Measurements from ENCODE around the gene TDRD6. TPM values are rescaled to one million over a fixed set of nuclear protein-coding genes. Genes with fewer than 3 reads are reported as not detected.

TDRD6 gene
- total RNA-seq, 1 experiment from 2014 or later = not detected

DNA sequence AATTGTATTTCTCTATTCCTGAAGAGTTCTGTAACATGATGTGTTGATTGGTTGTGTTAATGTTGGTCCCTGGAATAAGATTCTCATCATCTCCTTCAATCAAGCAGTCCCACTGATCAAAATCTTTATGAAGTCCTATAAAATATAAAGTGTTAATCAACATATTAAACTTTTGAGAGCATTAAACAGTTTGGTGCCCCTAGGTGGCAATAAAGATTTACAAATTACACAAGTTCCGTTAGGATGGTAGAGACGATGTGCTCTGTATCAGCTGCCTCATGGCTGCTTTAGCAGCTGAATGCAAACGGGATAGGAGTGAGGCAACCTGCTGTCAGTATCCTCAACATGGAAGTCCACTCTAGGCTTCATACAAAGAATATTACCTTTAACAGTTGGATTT lies 16.9 kb downstream of the TDRD6 start:
- DNase-seq (ENCODE audit: low read depth, low spot score) (no peak), ATAC-seq (0 out of 2 replicates have a peak, but pooled peaks have one; percentile 62)
- H3K36me3 ChIP-seq (ENCODE audit: control insufficient read depth, insufficient read depth, low read length) = no peaks in the 10 kb centered on the region
- no peaks in the 10 kb centered on the region for H3K4me1 ChIP-seq (ENCODE audit: control insufficient read depth, insufficient read depth, low read length)
- BruUV-seq (replicated peaks) = no TSS peak
- H3K27ac ChIP-seq (ENCODE audit: low read length) = no peak overlapping the region
- TF ChIP-seq CTCF (IDR thresholded peaks at IDR 0.05) (peak; percentile 21; the same call in 1 of the 2 replicates), POLR2AphosphoS5 (IDR thresholded peaks at IDR 0.05; ENCODE audit: low read depth, low read length) (no peak), SIN3A (IDR thresholded peaks at IDR 0.05; ENCODE audit: borderline replicate concordance, insufficient read depth, low read depth, low read length) (no peak)
- no peak overlapping the region for H3K4me3 ChIP-seq (ENCODE audit: low read depth in 2 of 2, low read length in 2 of 2)
- H3K27me3 ChIP-seq (ENCODE audit: control insufficient read depth, insufficient read depth, low read length) = no peaks in the 10 kb centered on the region
- POLR2A ChIA-PET = no interaction called here
- no peaks in the 10 kb centered on the region for H3K9me3 ChIP-seq (ENCODE audit: control insufficient read depth, insufficient read depth, low read depth, low read length)
- in situ Hi-C loops (cut with HindIII; ENCODE audit: low pct_unique_long_range_greater_than_20kb, low sequenced_read_pairs) (no loop called here), intact Hi-C loops (cut with micrococcal nuclease; ENCODE audit: unreplicated experiment) (loop anchor here (2.0 kb wide), 1 partner anchor 76 kb away; no protein-coding TSS in a partner anchor)
- CTCF ChIA-PET = no interaction called here

GRCh38 chr6:46706464-46706863 lies 18.8 kb downstream of the TDRD6 start:
- BruUV-seq (replicated peaks) = no TSS peak
- Histone ChIP-seq H3K27me3 (ENCODE audit: control insufficient read depth, insufficient read depth, low read length) (no peaks in the 10 kb centered on the region), H3K4me3 (ENCODE audit: low read depth in 2 of 2, low read length in 2 of 2) (no peak overlapping the region), H3K4me1 (ENCODE audit: control insufficient read depth, insufficient read depth, low read length) (no peaks in the 10 kb centered on the region), H3K27ac (ENCODE audit: low read length) (no peak overlapping the region), H3K36me3 (ENCODE audit: control insufficient read depth, insufficient read depth, low read length) (no peaks in the 10 kb centered on the region), H3K9me3 (ENCODE audit: control insufficient read depth, insufficient read depth, low read depth, low read length) (no peaks in the 10 kb centered on the region)
- ChIA-PET CTCF (no interaction called here), POLR2A (no interaction called here)
- TF ChIP-seq POLR2AphosphoS5 (IDR thresholded peaks at IDR 0.05; ENCODE audit: low read depth, low read length) = no peak
- no peak for TF ChIP-seq TCF7L2 (IDR thresholded peaks at IDR 0.05; ENCODE audit: low read depth, low read length)
- TF ChIP-seq CTCF (IDR thresholded peaks at IDR 0.05) = no peak
- TF ChIP-seq SIN3A (IDR thresholded peaks at IDR 0.05; ENCODE audit: borderline replicate concordance, insufficient read depth, low read depth, low read length) = no peak
- TF ChIP-seq, protein P1, sequence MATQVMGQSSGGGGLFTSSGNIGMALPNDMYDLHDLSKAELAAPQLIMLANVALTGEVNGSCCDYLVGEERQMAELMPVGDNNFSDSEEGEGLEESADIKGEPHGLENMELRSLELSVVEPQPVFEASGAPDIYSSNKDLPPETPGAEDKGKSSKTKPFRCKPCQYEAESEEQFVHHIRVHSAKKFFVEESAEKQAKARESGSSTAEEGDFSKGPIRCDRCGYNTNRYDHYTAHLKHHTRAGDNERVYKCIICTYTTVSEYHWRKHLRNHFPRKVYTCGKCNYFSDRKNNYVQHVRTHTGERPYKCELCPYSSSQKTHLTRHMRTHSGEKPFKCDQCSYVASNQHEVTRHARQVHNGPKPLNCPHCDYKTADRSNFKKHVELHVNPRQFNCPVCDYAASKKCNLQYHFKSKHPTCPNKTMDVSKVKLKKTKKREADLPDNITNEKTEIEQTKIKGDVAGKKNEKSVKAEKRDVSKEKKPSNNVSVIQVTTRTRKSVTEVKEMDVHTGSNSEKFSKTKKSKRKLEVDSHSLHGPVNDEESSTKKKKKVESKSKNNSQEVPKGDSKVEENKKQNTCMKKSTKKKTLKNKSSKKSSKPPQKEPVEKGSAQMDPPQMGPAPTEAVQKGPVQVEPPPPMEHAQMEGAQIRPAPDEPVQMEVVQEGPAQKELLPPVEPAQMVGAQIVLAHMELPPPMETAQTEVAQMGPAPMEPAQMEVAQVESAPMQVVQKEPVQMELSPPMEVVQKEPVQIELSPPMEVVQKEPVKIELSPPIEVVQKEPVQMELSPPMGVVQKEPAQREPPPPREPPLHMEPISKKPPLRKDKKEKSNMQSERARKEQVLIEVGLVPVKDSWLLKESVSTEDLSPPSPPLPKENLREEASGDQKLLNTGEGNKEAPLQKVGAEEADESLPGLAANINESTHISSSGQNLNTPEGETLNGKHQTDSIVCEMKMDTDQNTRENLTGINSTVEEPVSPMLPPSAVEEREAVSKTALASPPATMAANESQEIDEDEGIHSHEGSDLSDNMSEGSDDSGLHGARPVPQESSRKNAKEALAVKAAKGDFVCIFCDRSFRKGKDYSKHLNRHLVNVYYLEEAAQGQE (IDR thresholded peaks at IDR 0.05; ENCODE audit: insufficient read depth in 1 of 2, low read depth in 2 of 2, low read length in 1 of 2) = no peak
- in situ Hi-C loops (cut with HindIII; ENCODE audit: low pct_unique_long_range_greater_than_20kb, low sequenced_read_pairs) (no loop called here), intact Hi-C loops (cut with micrococcal nuclease; ENCODE audit: unreplicated experiment) (no loop called here)
- ATAC-seq (no peak), DNase-seq (ENCODE audit: low read depth, low spot score) (no peak)

All from Panc1 (cell line).